KOPT-K1 (cell line): ENCODE data around the gene KCNJ2.

Source experiments
- H3K27ac ChIP-seq: fragments of 200-600 bp; sonication (generic); 2 replicates; pipeline ENCODE4 v1.5.1; 2016; ENCODE audit warnings: antibody characterized with exemption, mild to moderate bottlenecking, low read depth, low read length; ENCODE audit not compliant: poor library complexity, severe bottlenecking
- H3K36me3 ChIP-seq: fragments of 200-600 bp; sonication (generic); 2 replicates; pipeline ENCODE4 v1.5.1; 2017; ENCODE audit warnings: antibody characterized with exemption, mild to moderate bottlenecking, low read length, moderate library complexity; ENCODE audit not compliant: insufficient read depth
- H3K9me3 ChIP-seq: fragments of 200-600 bp; sonication (generic); 2 replicates; pipeline ENCODE4 v1.5.1; 2017; ENCODE audit warnings: antibody characterized with exemption, low read length, mild to moderate bottlenecking; ENCODE audit not compliant: insufficient read depth, poor library complexity, severe bottlenecking

KCNJ2 gene

DNA sequence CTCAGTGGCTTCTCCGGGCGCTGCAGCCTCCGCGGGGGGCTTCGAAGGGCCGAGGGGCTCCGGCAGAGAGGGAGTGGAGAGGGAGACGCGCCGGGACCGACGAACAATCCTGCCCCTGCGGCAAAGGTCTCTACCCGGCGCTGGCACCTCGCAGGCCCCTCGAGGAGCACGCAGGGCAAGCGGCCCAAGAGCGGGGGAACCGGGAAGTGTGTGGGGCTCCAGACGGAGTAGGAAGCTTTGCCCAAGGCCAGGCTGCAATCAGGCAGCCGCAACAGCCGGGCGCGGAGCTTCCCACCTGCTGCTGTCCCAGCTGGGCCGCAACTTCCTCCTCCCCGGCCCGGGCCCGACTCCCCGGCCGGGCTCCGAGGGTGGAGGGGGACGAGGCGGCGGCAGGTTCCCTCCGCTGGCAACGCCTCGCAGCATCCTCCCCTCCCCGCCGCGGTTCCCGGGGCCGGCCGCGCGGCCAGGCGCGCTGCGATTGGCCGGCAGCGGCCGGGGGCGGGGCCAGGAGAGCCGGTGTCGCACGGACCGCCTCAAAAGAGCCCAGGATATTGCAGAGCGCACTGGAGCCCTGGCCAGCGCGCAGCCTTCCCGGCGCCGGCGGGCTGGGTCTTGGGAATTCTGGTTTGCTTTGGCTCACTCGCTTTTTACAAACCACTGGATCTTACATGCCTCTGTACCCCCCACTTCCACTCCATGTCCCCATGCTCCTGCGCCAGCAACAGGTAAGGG lies at the start of gene KCNJ2:
Gene KCNJ2, plus strand, starts transcription at position 556 of the 732 bp plus-strand sequence. CDS start 5,508 bp downstream, outside the sequence.
- no peak within 1 kb of the TSS for H3K27ac ChIP-seq
- peaks cover 13% of the 10 kb centered on the region for H3K9me3 ChIP-seq
- H3K36me3 ChIP-seq, result no peaks in the 10 kb centered on the region

DNA sequence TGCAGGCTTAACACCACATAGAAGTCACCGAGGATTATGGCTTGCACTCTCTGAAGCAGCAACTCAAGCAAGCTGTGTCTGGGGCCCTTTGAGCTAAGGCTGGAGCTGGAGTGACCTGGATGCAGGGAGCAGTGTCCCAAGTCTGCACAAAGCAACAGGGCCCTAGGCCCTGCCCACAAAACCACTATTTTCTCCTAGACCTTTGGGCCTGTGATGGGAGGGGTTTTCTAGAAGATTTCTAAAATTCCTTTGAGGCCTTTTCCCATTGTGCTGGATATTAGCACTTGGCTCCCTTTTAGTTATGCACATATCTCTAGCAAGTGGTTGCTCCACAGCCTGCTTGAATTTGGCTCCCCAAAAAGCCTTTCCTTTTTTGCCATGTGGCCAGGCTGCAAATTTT lies 49.8 kb upstream of the KCNJ2 start:
- Histone ChIP-seq H3K27ac (no peak overlapping the region), H3K36me3 (no peaks in the 10 kb centered on the region), H3K9me3 (no peaks in the 10 kb centered on the region)

DNA sequence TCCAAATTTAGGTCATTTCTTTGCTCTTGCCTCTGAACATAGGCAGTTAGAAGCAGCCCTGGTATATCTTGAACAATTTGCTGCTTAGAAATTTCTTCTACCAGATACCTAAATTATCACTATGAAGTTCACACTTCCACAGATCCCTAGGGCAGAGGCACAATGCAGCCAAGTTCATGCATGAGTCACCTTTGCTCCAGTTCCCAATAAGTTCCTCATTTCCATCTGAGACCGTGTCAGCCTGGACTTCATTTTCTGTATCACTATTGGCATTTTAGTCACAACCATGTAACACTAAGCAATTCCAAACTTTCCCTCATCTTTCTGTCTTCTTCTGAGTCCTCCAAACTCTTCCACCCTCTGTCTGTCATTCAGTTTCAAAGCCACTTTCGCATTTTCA lies 49.3 kb upstream of the KCNJ2 start:
- no peaks in the 10 kb centered on the region for H3K36me3 ChIP-seq
- no peaks in the 10 kb centered on the region for H3K9me3 ChIP-seq
- H3K27ac ChIP-seq, result no peak overlapping the region

DNA sequence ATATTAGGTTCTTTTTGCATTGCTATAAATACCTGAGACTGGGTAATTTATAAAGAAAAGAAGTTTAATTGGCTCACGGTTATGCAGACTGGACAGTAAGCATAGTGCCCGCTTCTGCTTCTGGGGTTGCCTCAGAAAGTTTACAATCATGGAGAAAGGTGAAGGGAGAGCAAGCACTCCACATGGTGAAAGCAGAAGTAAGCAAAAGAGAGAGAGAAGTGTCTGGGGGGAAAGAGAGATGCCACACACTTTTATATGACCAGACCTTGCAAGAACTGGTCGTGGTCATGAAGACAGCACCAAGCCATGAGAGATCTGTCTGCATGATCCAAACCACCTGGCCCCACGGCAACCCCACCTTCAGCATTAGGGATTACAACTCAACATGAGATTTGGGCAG lies 48.9 kb upstream of the KCNJ2 start:
- Histone ChIP-seq H3K27ac (no peak overlapping the region), H3K36me3 (no peaks in the 10 kb centered on the region), H3K9me3 (no peaks in the 10 kb centered on the region)

DNA sequence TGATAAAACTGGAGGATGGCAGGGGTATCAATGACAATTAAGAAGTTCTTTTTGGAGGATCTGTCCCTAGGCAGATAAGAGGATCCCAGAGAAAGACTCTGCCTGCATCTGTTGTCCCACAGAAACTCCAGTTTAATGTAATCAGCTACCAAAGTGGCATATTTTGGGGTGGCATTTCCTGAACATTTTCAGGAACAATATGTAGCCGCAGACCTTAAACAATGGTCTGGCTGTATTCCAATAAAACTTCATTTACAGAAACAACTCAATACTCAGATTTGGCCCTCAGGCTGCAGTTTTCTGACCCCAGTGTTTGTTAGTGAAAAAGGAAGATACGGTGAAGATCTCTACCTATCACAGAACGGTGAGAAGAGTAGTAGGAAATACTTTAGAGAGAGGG lies 48.2 kb upstream of the KCNJ2 start:
- no peaks in the 10 kb centered on the region for H3K36me3 ChIP-seq

DNA sequence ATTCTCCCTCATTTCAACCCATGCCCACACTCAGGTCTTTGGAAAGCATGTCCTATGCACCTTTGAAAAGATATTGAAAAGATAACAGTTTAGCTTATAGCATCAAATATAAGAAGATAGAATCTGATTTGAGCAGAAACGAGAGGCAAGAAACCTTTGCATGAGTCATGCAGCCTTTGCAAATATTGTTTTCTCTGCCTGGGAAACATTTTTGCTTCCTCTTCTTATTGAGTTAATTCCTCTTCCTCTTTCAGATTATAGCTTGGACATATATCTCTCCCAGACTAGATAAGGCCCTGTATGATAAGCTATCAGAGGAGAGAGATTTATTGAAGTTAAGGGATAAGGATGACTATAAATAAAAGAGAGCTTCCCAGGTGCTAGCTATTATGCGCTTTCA lies 46.1 kb upstream of the KCNJ2 start:
- Histone ChIP-seq H3K36me3 (no peaks in the 10 kb centered on the region), H3K9me3 (no peaks in the 10 kb centered on the region), H3K27ac (no peak overlapping the region)

More for the DNA sequence above, 48.2 kb upstream of the KCNJ2 start:
- Histone ChIP-seq H3K9me3 (no peaks in the 10 kb centered on the region), H3K27ac (no peak overlapping the region)

DNA sequence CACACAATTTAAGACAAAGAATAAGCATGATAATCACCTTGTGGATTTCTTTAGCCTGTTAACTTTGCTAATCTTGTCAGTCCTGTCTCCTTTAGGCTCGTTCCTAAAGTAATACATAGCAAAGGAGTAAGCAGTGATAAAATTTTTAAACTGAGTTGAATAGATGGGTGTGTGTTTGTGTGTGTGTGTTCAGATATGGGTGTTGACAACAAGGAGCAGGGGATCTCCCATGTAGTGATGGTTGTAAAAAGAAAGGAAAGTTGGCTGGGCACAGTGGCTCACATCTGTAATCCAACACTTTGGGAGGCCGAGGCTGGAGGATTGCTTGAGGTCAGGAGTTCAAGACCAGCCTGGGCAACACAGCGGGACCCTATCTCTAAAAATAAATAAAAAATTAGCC lies 44.6 kb upstream of the KCNJ2 start:
- Histone ChIP-seq H3K9me3 (no peaks in the 10 kb centered on the region), H3K27ac (no peak overlapping the region), H3K36me3 (no peaks in the 10 kb centered on the region)

DNA sequence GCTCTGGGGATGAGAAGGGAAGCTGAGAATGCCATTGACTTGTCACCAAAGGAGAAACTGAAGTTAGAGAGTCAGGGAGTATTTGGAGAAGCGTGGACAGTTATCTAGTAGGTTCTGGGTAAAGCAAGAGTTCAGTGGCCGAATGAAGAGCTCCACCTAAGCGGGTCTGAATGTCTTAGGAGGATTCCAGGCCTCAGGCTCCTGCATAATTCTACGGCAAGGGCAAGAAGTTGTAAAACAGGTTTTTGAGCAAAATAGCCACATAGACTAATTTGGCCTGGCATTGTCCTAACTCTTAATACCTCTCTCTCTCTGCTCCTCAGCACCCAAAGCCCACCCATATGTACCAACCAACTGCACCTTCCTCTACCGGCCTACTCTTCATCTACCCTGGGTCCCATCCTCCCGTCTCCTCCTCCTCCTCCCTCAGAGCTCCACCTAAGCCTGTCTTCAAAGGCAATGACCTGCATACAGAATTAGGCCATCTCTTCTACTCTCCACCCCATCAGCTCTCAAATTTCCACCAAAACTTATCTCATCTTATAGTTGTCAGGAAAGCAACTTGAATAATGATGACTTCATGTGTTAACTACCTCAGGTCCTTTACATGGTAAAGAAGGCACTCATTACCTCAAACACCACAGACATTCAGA lies 42.0 kb upstream of the KCNJ2 start:
- Histone ChIP-seq H3K9me3 (no peaks in the 10 kb centered on the region), H3K27ac (no peak overlapping the region), H3K36me3 (no peaks in the 10 kb centered on the region)

DNA sequence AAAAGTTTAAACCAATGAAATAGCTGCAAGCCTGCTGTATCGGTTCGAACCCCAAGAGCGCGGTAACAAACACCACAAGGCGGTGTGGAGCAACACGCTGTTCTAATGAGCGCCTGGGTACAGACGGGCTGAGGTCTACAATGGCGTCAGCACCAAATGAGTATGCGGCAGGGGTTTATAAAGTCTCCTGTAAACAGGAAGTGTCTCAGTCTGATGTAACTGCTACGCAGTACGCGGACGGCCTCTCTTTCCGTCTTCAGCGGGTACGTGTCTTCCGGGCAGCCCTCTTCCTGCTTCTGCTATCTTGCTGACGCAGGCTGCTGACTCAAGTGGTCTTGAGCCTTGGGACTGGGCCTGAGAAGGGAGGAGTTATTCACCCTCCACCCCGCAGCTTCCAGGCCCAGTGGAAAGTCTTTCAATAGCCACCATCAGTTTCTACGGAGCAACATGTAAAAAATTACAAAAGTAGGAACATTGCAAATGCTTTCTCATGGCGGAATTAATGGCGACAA lies 40.5 kb upstream of the KCNJ2 start:
- Histone ChIP-seq H3K9me3 (no peaks in the 10 kb centered on the region), H3K27ac (no peak overlapping the region), H3K36me3 (no peaks in the 10 kb centered on the region)

DNA sequence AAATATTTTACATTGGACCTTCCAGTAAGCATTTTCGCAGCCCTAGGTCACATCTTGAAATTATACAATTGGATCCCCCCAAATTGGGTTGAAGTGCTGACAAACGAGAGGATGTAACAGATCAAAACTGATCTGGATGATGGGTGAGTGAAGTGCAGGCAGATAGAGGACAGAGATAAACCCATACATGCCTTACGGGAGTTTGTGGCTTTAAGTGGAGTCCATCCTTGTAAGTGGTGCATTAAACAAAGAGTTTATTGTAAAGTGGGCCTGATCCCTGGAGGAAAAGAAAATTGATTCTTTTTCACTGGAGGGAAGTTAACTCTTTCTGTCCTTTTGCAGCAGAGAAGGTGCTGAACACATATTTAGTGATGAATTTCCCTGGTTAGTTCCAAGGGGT lies 39.0 kb upstream of the KCNJ2 start:
- no peaks in the 10 kb centered on the region for H3K9me3 ChIP-seq
- no peaks in the 10 kb centered on the region for H3K36me3 ChIP-seq
- no peak overlapping the region for H3K27ac ChIP-seq

DNA sequence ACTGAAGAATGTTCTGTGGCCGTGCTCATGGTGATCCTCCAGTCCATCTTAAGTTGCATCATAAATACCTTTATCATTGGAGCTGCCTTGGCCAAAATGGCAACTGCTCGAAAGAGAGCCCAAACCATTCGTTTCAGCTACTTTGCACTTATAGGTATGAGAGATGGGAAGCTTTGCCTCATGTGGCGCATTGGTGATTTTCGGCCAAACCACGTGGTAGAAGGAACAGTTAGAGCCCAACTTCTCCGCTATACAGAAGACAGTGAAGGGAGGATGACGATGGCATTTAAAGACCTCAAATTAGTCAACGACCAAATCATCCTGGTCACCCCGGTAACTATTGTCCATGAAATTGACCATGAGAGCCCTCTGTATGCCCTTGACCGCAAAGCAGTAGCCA lies 36.8 kb upstream of the KCNJ2 start:
- Histone ChIP-seq H3K36me3 (no peaks in the 10 kb centered on the region), H3K9me3 (no peaks in the 10 kb centered on the region), H3K27ac (no peak overlapping the region)

DNA sequence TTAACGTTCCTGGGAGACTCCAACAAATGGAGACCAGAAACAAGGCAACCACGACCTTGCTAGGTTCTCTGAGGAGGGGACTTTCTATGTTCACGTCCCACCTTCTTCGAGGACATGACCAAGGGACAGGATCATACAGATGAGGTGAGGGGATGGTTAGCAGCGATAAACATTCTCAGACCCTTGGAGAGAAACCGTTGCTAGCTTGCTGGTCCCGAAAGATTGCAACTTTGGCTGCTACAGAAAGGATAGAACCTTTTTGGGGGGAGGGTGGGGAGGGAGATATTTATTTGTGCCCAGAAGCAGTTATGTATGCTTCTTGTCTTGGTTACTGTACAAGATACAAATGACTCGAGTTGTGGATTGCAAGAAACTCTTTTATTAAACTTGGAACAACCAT lies 35.3 kb upstream of the KCNJ2 start:
- H3K27ac ChIP-seq, result no peak overlapping the region
- no peaks in the 10 kb centered on the region for H3K9me3 ChIP-seq
- no peaks in the 10 kb centered on the region for H3K36me3 ChIP-seq

DNA sequence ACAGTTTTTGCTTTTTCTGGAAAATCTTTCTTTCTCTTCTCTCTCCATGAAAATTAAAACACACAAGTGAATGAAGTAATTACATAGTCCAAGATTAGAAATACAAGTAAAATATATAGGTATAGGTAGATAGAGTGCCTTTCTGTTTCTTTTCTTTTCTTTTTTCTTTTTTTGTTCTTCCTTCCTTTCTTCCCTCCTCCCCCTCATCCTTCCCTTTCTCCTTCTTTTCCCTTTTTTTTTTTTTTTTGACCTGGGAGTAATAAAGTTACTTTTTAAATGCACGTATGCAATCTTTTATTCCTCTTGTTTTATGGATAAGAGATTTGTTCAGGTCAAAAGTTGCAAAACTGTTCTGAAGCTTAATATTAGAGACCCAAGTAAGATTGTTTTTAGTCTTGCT lies 34.6 kb upstream of the KCNJ2 start:
- H3K36me3 ChIP-seq, result no peaks in the 10 kb centered on the region
- H3K9me3 ChIP-seq, result no peaks in the 10 kb centered on the region
- no peak overlapping the region for H3K27ac ChIP-seq

DNA sequence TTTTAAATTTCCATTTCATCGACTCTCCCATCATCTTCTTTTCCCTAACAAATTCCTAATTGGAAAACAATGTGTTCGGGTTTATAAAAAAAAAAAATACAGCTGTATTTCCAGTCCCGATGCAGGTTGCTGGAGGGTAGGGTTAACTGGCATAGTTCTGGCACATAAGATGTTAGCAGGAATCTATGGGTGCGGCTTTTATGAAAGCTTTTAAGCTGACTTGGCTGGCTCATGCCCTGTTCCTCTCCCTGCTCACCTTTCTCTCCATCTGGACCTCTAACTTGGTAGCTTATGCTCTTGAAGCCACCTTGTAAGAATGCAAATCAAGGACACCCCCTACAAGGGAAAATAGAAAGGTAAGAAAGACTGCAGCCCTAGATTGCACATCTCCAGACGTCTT lies 33.2 kb upstream of the KCNJ2 start:
- Histone ChIP-seq H3K27ac (no peak overlapping the region), H3K9me3 (no peaks in the 10 kb centered on the region), H3K36me3 (no peaks in the 10 kb centered on the region)

DNA sequence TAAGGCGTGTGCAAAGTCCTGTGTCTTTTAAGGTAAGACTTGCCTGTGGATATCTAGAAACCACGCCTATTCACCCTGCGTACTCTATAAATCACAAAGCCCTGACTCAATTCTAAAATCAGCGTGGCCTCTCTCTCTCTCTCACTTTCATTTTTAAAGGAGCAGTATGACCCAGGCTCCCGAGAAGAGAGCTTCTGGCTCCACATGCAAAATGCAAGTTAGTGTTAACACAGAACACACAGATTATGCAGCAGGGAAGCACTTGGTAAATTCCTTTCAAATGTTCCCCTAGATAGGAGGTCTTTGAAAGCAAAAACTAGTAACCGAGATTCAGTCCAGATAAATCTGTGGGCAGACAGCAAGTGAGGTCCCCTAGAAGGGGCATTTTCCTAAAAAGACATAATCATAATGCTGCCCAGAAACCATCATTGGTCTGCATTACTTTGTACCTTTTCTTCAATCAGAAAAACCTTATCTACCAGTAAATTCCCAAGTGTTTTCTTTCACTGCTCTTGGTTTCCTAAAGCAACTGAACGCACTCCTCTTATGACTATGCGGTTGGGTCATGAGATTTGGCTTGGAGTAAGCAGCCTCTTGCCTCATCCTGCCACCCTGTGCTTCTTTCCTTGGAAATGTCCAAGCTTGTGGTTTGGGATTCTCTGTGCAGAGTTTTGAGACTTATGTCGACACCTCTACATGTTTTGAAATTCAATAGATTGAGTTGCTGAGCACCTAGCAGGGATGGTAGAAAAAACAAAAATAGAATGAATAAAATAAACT lies 31.7 kb upstream of the KCNJ2 start:
- H3K9me3 ChIP-seq, result no peaks in the 10 kb centered on the region
- H3K36me3 ChIP-seq, result no peaks in the 10 kb centered on the region
- no peak overlapping the region for H3K27ac ChIP-seq
